ENCODE data around the gene AIMP1. TPM values are rescaled to one million over a fixed set of nuclear protein-coding genes. Genes with fewer than 3 reads are reported as not detected.
"Not testable (repeated sequence)": the region's sequence is repeated elsewhere in the genome, so short reads cannot be mapped to it uniquely, and the experiment has no call there.

The AIMP1 gene
- total and polyA plus RNA-seq, 9 donors = 19.7 to 46.5 (median 39.4) TPM

GRCh38 chr4:106316773-106317409 lies 541 bp downstream of the AIMP1 start:
- H3K36me3 ChIP-seq = no peaks in the 10 kb centered on the region
- peaks cover 6% of the 10 kb centered on the region for H3K4me1 ChIP-seq (ENCODE audit: insufficient read depth)
- intact Hi-C loops (cut with DNase I) = no loop called here
- H3K9me3 ChIP-seq = no peaks in the 10 kb centered on the region
- no peaks in the 10 kb centered on the region for H3K27me3 ChIP-seq
- peak; percentile 12 for TF ChIP-seq EP300 (IDR thresholded peaks at IDR 0.05)
- no peak for TF ChIP-seq CTCF (IDR thresholded peaks at IDR 0.05)
- no peak for TF ChIP-seq POLR2A (IDR thresholded peaks at IDR 0.05)
- WGBS, 3 donors = 2 to 4% (median 4%) methylated on average over 13 of the region's 13 CpGs
- peak overlapping the region; percentile 85 for H3K4me3 ChIP-seq
- no peak for DNase-seq
- H3K27ac ChIP-seq = peak overlapping the region; percentile 90 to 94

GRCh38 chr4:106317815-106318214 lies 1.5 kb downstream of the AIMP1 start:
- Histone ChIP-seq H3K27me3 (no peaks in the 10 kb centered on the region), H3K27ac (no peak overlapping the region), H3K4me3 (no peak overlapping the region), H3K9me3 (no peaks in the 10 kb centered on the region), H3K36me3 (no peaks in the 10 kb centered on the region), H3K4me1 (ENCODE audit: insufficient read depth) (peaks cover 7% of the 10 kb centered on the region)
- TF ChIP-seq EP300 (IDR thresholded peaks at IDR 0.05) = no peak
- no peak for TF ChIP-seq POLR2A (IDR thresholded peaks at IDR 0.05)
- TF ChIP-seq CTCF (IDR thresholded peaks at IDR 0.05) = no peak
- intact Hi-C loops (cut with DNase I) = no loop called here
- WGBS, 3 donors = 79 to 83% (median 79%) methylated on average over 1 of the region's 1 CpG
- DNase-seq = no peak

GRCh38 chr4:106318511-106318910 lies 2.2 kb downstream of the AIMP1 start:
- H3K4me1 ChIP-seq (ENCODE audit: insufficient read depth) = peaks cover 7% of the 10 kb centered on the region
- TF ChIP-seq CTCF (IDR thresholded peaks at IDR 0.05) (no peak), POLR2A (IDR thresholded peaks at IDR 0.05) (no peak), EP300 (IDR thresholded peaks at IDR 0.05) (no peak)
- intact Hi-C loops (cut with DNase I) = no loop called here
- H3K27me3 ChIP-seq = no peaks in the 10 kb centered on the region
- no peak overlapping the region for H3K4me3 ChIP-seq
- H3K9me3 ChIP-seq = no peaks in the 10 kb centered on the region
- no peak for DNase-seq
- no peaks in the 10 kb centered on the region for H3K36me3 ChIP-seq
- no peak overlapping the region for H3K27ac ChIP-seq

GRCh38 chr4:106320235-106320634 lies 3.9 kb downstream of the AIMP1 start:
- Histone ChIP-seq H3K9me3 (no peaks in the 10 kb centered on the region), H3K27me3 (no peaks in the 10 kb centered on the region), H3K4me3 (no peak overlapping the region), H3K4me1 (ENCODE audit: insufficient read depth) (peaks cover 7% of the 10 kb centered on the region), H3K36me3 (no peaks in the 10 kb centered on the region), H3K27ac (no peak overlapping the region)
- no peak for DNase-seq
- TF ChIP-seq POLR2A (IDR thresholded peaks at IDR 0.05) (no peak), CTCF (IDR thresholded peaks at IDR 0.05) (no peak), EP300 (IDR thresholded peaks at IDR 0.05) (no peak)
- WGBS, 3 donors = 95 to 98% (median 97%) methylated on average over 1 of the region's 1 CpG
- intact Hi-C loops (cut with DNase I) = no loop called here

- H3K4me3 ChIP-seq; H3K9me3 ChIP-seq; H3K27ac ChIP-seq; H3K36me3 ChIP-seq; H3K4me1 ChIP-seq (ENCODE audit: insufficient read depth); intact Hi-C loops (cut with DNase I); H3K27me3 ChIP-seq: not testable (repeated sequence)
- 94 to 98% (median 96%) methylated on average over 34 of the region's 34 CpGs for WGBS, 3 donors
- DNase-seq = peak in 1 of 5 donors; percentile 13
Measured at GRCh38 chr4:106321168-106321567, 4.8 kb downstream of the AIMP1 start.

GRCh38 chr4:106321814-106322213 lies 5.5 kb downstream of the AIMP1 start:
- intact Hi-C loops (cut with DNase I); H3K36me3 ChIP-seq; H3K27ac ChIP-seq; DNase-seq; H3K4me1 ChIP-seq (ENCODE audit: insufficient read depth); H3K9me3 ChIP-seq; H3K27me3 ChIP-seq; H3K4me3 ChIP-seq: not testable (repeated sequence)
- WGBS, 3 donors = 57 to 64% (median 63%) methylated on average over 6 of the region's 6 CpGs

Measured in ovary (tissue), 9 donors.